ENCODE results near the gene MUC4.

The MUC4 gene

GRCh38 chr3:195748661-195749060 is 63.1 kb downstream of the MUC4 start:
- TF ChIP-seq MAX (IDR thresholded peaks at IDR 0.05; ENCODE audit: low read depth, low read length) (no peak), POLR2A (IDR thresholded peaks at IDR 0.05; ENCODE audit: extremely low read depth, insufficient read length) (no peak), CTCF (IDR thresholded peaks at IDR 0.05; ENCODE audit: low read depth, low read length) (no peak), MYC (IDR thresholded peaks at IDR 0.05; ENCODE audit: low read depth, low read length) (no peak)
- DNase-seq (ENCODE audit: low read depth), result no peak
- H3K4me3 ChIP-seq (ENCODE audit: low read depth, low read length), result no peak overlapping the region

- H3K4me3 ChIP-seq (ENCODE audit: low read depth, low read length), result no peak overlapping the region
- TF ChIP-seq POLR2A (IDR thresholded peaks at IDR 0.05; ENCODE audit: extremely low read depth, insufficient read length) (no peak), MAX (IDR thresholded peaks at IDR 0.05; ENCODE audit: low read depth, low read length) (no peak), CTCF (IDR thresholded peaks at IDR 0.05; ENCODE audit: low read depth, low read length) (no peak), MYC (IDR thresholded peaks at IDR 0.05; ENCODE audit: low read depth, low read length) (no peak)
- DNase-seq (ENCODE audit: low read depth), result no peak
Measured at GRCh38 chr3:195746751-195747150, 65.0 kb downstream of the MUC4 start.

- DNase-seq (ENCODE audit: low read depth), result no peak
- no peak for TF ChIP-seq MYC (IDR thresholded peaks at IDR 0.05; ENCODE audit: low read depth, low read length)
- no peak for TF ChIP-seq CTCF (IDR thresholded peaks at IDR 0.05; ENCODE audit: low read depth, low read length)
- no peak for TF ChIP-seq POLR2A (IDR thresholded peaks at IDR 0.05; ENCODE audit: extremely low read depth, insufficient read length)
- no peak for TF ChIP-seq MAX (IDR thresholded peaks at IDR 0.05; ENCODE audit: low read depth, low read length)
- no peak overlapping the region for H3K4me3 ChIP-seq (ENCODE audit: low read depth, low read length)
Measured at GRCh38 chr3:195746346-195746745, 65.4 kb downstream of the MUC4 start.

- no peak for DNase-seq (ENCODE audit: low read depth)
- no peak overlapping the region for H3K4me3 ChIP-seq (ENCODE audit: low read depth, low read length)
- TF ChIP-seq MAX (IDR thresholded peaks at IDR 0.05; ENCODE audit: low read depth, low read length) (no peak), POLR2A (IDR thresholded peaks at IDR 0.05; ENCODE audit: extremely low read depth, insufficient read length) (no peak), CTCF (IDR thresholded peaks at IDR 0.05; ENCODE audit: low read depth, low read length) (no peak), MYC (IDR thresholded peaks at IDR 0.05; ENCODE audit: low read depth, low read length) (no peak)
Measured at GRCh38 chr3:195744437-195744836, 67.3 kb downstream of the MUC4 start.

GRCh38 chr3:195739561-195740111 is 72.1 kb downstream of the MUC4 start:
- TF ChIP-seq POLR2A (IDR thresholded peaks at IDR 0.05; ENCODE audit: extremely low read depth, insufficient read length) (no peak), MAX (IDR thresholded peaks at IDR 0.05; ENCODE audit: low read depth, low read length) (no peak), MYC (IDR thresholded peaks at IDR 0.05; ENCODE audit: low read depth, low read length) (no peak), CTCF (IDR thresholded peaks at IDR 0.05; ENCODE audit: low read depth, low read length) (no peak)
- DNase-seq (ENCODE audit: low read depth), result no peak
- no peak overlapping the region for H3K4me3 ChIP-seq (ENCODE audit: low read depth, low read length)
